Right lobe of liver (tissue), 4 donors: ENCODE data around the gene SLF2.

Experiments
- POLR2A ChIP-seq: fragments of 450-650 bp; IDR thresholded peaks from one replicate; pipeline ENCODE4 v1.6.1; 2017; ENCODE audit warnings: antibody characterized with exemption, mild to moderate bottlenecking
- TF ChIP-seq, protein P1 (sequence below), 4 donors: fragments of 200-600 bp in 3 of 4; fragments of 450-650 bp in 1 of 4; IDR thresholded peaks; one replicate each; pipeline versions ENCODE4 v1.5.1 to v1.8.0; 2016 to 2022; ENCODE audit warnings: antibody characterized with exemption in 4 of 4, mild to moderate bottlenecking in 2 of 4
- donor health status: DM: no; HTN: no; CAD: no.
- donor health status: DM: no; HTN: no; CAD: no.
- donor health status: DM: no; HTN: yes; CAD: no.

DNA sequence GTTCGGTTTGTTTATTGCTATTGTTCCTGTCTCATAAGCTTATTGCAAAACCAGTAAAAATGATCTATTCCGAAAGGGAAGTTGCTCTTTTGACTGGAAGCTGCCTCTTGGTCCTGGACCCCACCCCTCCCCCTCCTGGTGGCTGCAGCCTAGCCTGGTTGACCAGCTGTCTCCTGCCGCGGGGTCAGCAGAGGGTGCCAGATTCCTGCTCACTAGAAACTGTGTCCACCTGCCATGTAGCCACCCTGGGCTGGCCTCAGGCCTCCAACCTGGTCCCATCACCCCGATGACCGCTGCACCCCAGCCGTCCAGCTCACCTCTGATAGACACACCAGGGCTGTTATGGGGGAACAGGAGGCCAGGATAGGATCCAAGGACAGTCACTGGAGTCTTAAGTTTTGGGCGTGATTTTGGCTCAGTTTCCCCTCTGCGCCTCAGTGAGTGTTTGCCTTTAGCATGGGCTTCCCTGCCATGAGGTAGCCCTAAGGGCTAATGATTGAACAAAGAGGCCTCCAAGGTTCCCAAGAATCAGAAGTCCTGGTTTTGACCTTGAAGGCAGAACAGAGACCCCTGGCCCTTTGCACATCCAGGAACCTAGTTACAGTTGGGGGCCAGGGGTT lies 32.9 kb upstream of the SLF2 start:
- TF ChIP-seq, protein P1, sequence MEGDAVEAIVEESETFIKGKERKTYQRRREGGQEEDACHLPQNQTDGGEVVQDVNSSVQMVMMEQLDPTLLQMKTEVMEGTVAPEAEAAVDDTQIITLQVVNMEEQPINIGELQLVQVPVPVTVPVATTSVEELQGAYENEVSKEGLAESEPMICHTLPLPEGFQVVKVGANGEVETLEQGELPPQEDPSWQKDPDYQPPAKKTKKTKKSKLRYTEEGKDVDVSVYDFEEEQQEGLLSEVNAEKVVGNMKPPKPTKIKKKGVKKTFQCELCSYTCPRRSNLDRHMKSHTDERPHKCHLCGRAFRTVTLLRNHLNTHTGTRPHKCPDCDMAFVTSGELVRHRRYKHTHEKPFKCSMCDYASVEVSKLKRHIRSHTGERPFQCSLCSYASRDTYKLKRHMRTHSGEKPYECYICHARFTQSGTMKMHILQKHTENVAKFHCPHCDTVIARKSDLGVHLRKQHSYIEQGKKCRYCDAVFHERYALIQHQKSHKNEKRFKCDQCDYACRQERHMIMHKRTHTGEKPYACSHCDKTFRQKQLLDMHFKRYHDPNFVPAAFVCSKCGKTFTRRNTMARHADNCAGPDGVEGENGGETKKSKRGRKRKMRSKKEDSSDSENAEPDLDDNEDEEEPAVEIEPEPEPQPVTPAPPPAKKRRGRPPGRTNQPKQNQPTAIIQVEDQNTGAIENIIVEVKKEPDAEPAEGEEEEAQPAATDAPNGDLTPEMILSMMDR (IDR thresholded peaks at IDR 0.05): no peak
- no peak for TF ChIP-seq POLR2A
